Naive B cell (primary cell): Measurements from ENCODE around the gene LRCH1. TPM values are rescaled to one million over a fixed set of nuclear protein-coding genes. Genes with fewer than 3 reads are reported as not detected.

Experiments
- ATAC-seq, 2 donors: fragments of 150-1000 bp; cut with Tn5 transposase; 2 replicates each; pipeline ENCODE4 v1.10.0; 2021; ENCODE audit warnings: low read depth in 2 of 2, mild to moderate bottlenecking in 2 of 2, moderate library complexity in 2 of 2
- DNase-seq: peaks from one replicate; pipeline ENCODE4 v3.0.0; 2022
- H3K27ac Mint-ChIP-seq, 6 donors: one replicate each; pipeline ENCODE4 v1.8.0; 2020 to 2022; ENCODE audit warnings: mild to moderate bottlenecking in 6 of 6, mixed read lengths in 6 of 6, moderate library complexity in 5 of 6, inconsistent platforms in 2 of 6
- H3K27me3 Mint-ChIP-seq, 3 donors: one replicate each; pipeline ENCODE4 v1.8.0; 2021 to 2022; ENCODE audit warnings: mixed read lengths in 3 of 3, mild to moderate bottlenecking in 1 of 3
- H3K36me3 Mint-ChIP-seq, 2 donors: one replicate each; pipeline ENCODE4 v1.8.0; 2020 to 2022; ENCODE audit warnings: mixed read lengths in 2 of 2, inconsistent platforms in 1 of 2, mild to moderate bottlenecking in 1 of 2
- H3K4me1 Mint-ChIP-seq, 3 donors: one replicate each; pipeline ENCODE4 v1.8.0; 2020 to 2022; ENCODE audit warnings: mixed read lengths in 3 of 3, inconsistent platforms in 1 of 3, mild to moderate bottlenecking in 1 of 3, moderate library complexity in 1 of 3
- H3K4me3 Mint-ChIP-seq, 8 donors: one replicate each; pipeline ENCODE4 v1.8.0; 2020 to 2022; ENCODE audit warnings: mild to moderate bottlenecking in 8 of 8, mixed read lengths in 8 of 8, moderate library complexity in 8 of 8, inconsistent platforms in 2 of 8
- H3K9me3 Mint-ChIP-seq, 7 donors: one replicate each; pipeline ENCODE4 v1.8.0; 2020 to 2022; ENCODE audit warnings: mixed read lengths in 7 of 7, mild to moderate bottlenecking in 5 of 7, inconsistent platforms in 2 of 7, moderate library complexity in 1 of 7
- polyA plus RNA-seq, 6 donors: library from polyadenylated mRNA; unstranded; fragments of 300-500 nt; fragmentation: Illumina TruSeq; gene quantifications; one replicate each; pipeline ENCODE4 v1.2.3, GENCODE V29; 2021; ENCODE audit warnings: low read depth in 6 of 6

Gene LRCH1
- polyA plus RNA-seq, 6 donors from 2014 or later: 6.9 to 14.0 (median 9.8) TPM

GRCh38 chr13:46632176-46632575, 79.2 kb downstream of the LRCH1 start:
- DNase-seq (no peak), ATAC-seq (no peak)
- Mint-ChIP-seq H3K36me3 (peaks cover 5 to 27% of the 10 kb centered on the region in 2 donors), H3K4me1 (peaks cover 63 to 89% (median 77%) of the 10 kb centered on the region in 3 donors), H3K4me3 (peak overlapping the region in 1 of 8 donors; percentile 45), H3K9me3 (peaks cover 0 to 4% (median 0%) of the 10 kb centered on the region in 7 donors), H3K27ac (no peak overlapping the region), H3K27me3 (no peaks in the 10 kb centered on the region)

- Mint-ChIP-seq H3K27me3 (no peaks in the 10 kb centered on the region), H3K9me3 (peaks cover 0 to 4% (median 0%) of the 10 kb centered on the region in 7 donors), H3K4me1 (peaks cover 61 to 83% (median 71%) of the 10 kb centered on the region in 3 donors), H3K4me3 (peak overlapping the region in 1 of 8 donors; percentile 35), H3K36me3 (peaks cover 5 to 33% of the 10 kb centered on the region in 2 donors), H3K27ac (peak overlapping the region in 5 of 6 donors; percentile 35 to 73 (median 53))
- DNase-seq: no peak
- no peak for ATAC-seq
Observed at GRCh38 chr13:46633416-46633815, 80.4 kb downstream of the LRCH1 start.

GRCh38 chr13:46636451-46636850, 83.5 kb downstream of the LRCH1 start:
- Mint-ChIP-seq H3K4me3 (no peak overlapping the region), H3K9me3 (peaks cover 0 to 4% (median 0%) of the 10 kb centered on the region in 7 donors), H3K4me1 (peaks cover 64 to 84% (median 74%) of the 10 kb centered on the region in 3 donors), H3K27ac (peak overlapping the region in 3 of 6 donors; percentile 8 to 47 (median 17)), H3K27me3 (no peaks in the 10 kb centered on the region), H3K36me3 (peaks cover 5 to 33% of the 10 kb centered on the region in 2 donors)
- no peak for ATAC-seq
- DNase-seq: no peak

GRCh38 chr13:46637213-46637612, 84.2 kb downstream of the LRCH1 start:
- Mint-ChIP-seq H3K36me3 (peaks cover 5 to 33% of the 10 kb centered on the region in 2 donors), H3K4me1 (peaks cover 69 to 85% (median 79%) of the 10 kb centered on the region in 3 donors), H3K27me3 (no peaks in the 10 kb centered on the region), H3K4me3 (no peak overlapping the region), H3K27ac (peak overlapping the region in 2 of 6 donors; percentile 65 to 69), H3K9me3 (peaks cover 0 to 4% (median 0%) of the 10 kb centered on the region in 7 donors)
- DNase-seq (no peak), ATAC-seq (no peak)

- no peaks in the 10 kb centered on the region for H3K27me3 Mint-ChIP-seq
- H3K4me1 Mint-ChIP-seq: peaks cover 75 to 87% (median 85%) of the 10 kb centered on the region in 3 donors
- DNase-seq (no peak), ATAC-seq (no peak)
- H3K4me3 Mint-ChIP-seq: no peak overlapping the region
- no peak overlapping the region for H3K27ac Mint-ChIP-seq
- peaks cover 5 to 33% of the 10 kb centered on the region in 2 donors for H3K36me3 Mint-ChIP-seq
- peaks cover 0 to 4% (median 0%) of the 10 kb centered on the region in 7 donors for H3K9me3 Mint-ChIP-seq
Observed at GRCh38 chr13:46638262-46638661, 85.3 kb downstream of the LRCH1 start.

GRCh38 chr13:46639033-46639981, 86.3 kb downstream of the LRCH1 start:
- peaks cover 3 to 28% of the 10 kb centered on the region in 2 donors for H3K36me3 Mint-ChIP-seq
- peaks cover 68 to 85% (median 85%) of the 10 kb centered on the region in 3 donors for H3K4me1 Mint-ChIP-seq
- H3K27ac Mint-ChIP-seq: peak overlapping the region in 3 of 6 donors; percentile 23 to 70 (median 26)
- peak overlapping the region in 2 of 8 donors; percentile 8 to 16 for H3K4me3 Mint-ChIP-seq
- peaks cover 0 to 1% (median 0%) of the 10 kb centered on the region in 7 donors for H3K9me3 Mint-ChIP-seq
- no peaks in the 10 kb centered on the region for H3K27me3 Mint-ChIP-seq
- ATAC-seq (no peak), DNase-seq (no peak)

GRCh38 chr13:46640843-46641242, 87.9 kb downstream of the LRCH1 start:
- ATAC-seq (no peak), DNase-seq (no peak)
- Mint-ChIP-seq H3K36me3 (peaks cover 0 to 18% of the 10 kb centered on the region in 2 donors), H3K27ac (peak overlapping the region in 5 of 6 donors; percentile 16 to 93 (median 57)), H3K4me3 (peak overlapping the region in 5 of 8 donors; percentile 26 to 55 (median 32)), H3K27me3 (no peaks in the 10 kb centered on the region), H3K9me3 (no peaks in the 10 kb centered on the region), H3K4me1 (peaks cover 60 to 78% (median 77%) of the 10 kb centered on the region in 3 donors)

GRCh38 chr13:46641274-46642081, 88.5 kb downstream of the LRCH1 start:
- no peak for ATAC-seq
- DNase-seq: no peak
- H3K4me3 Mint-ChIP-seq: peak overlapping the region in 6 of 8 donors; percentile 30 to 81 (median 60)
- peak overlapping the region; percentile 6 to 93 (median 60) for H3K27ac Mint-ChIP-seq
- peaks cover 0 to 12% of the 10 kb centered on the region in 2 donors for H3K36me3 Mint-ChIP-seq
- no peaks in the 10 kb centered on the region for H3K9me3 Mint-ChIP-seq
- H3K4me1 Mint-ChIP-seq: peaks cover 57 to 77% (median 72%) of the 10 kb centered on the region in 3 donors
- H3K27me3 Mint-ChIP-seq: no peaks in the 10 kb centered on the region

GRCh38 chr13:46642254-46642653, 89.3 kb downstream of the LRCH1 start:
- H3K9me3 Mint-ChIP-seq: no peaks in the 10 kb centered on the region
- H3K36me3 Mint-ChIP-seq: peaks cover 0 to 4% of the 10 kb centered on the region in 2 donors
- DNase-seq: no peak
- no peak for ATAC-seq
- peak overlapping the region in 1 of 8 donors; percentile 8 for H3K4me3 Mint-ChIP-seq
- peak overlapping the region in 2 of 6 donors; percentile 56 to 87 for H3K27ac Mint-ChIP-seq
- H3K4me1 Mint-ChIP-seq: peaks cover 54 to 76% (median 72%) of the 10 kb centered on the region in 3 donors
- H3K27me3 Mint-ChIP-seq: no peaks in the 10 kb centered on the region

- Mint-ChIP-seq H3K4me1 (peaks cover 60 to 82% (median 77%) of the 10 kb centered on the region in 3 donors), H3K27ac (peak overlapping the region in 3 of 6 donors; percentile 8 to 77 (median 14)), H3K27me3 (no peaks in the 10 kb centered on the region)
Observed at GRCh38 chr13:46643165-46643777, 90.3 kb downstream of the LRCH1 start.

GRCh38 chr13:46644816-46645215, 91.8 kb downstream of the LRCH1 start:
- no peaks in the 10 kb centered on the region for H3K9me3 Mint-ChIP-seq
- no peaks in the 10 kb centered on the region for H3K36me3 Mint-ChIP-seq
- H3K27ac Mint-ChIP-seq: peak overlapping the region in 2 of 6 donors; percentile 12 to 32
- H3K27me3 Mint-ChIP-seq: no peaks in the 10 kb centered on the region
- H3K4me3 Mint-ChIP-seq: no peak overlapping the region
- peaks cover 59 to 82% (median 74%) of the 10 kb centered on the region in 3 donors for H3K4me1 Mint-ChIP-seq
- no peak for ATAC-seq
- no peak for DNase-seq

More at GRCh38 chr13:46643165-46643777, 90.3 kb downstream of the LRCH1 start:
- Mint-ChIP-seq H3K4me3 (peak overlapping the region in 1 of 8 donors; percentile 3), H3K36me3 (no peaks in the 10 kb centered on the region), H3K9me3 (no peaks in the 10 kb centered on the region)
- DNase-seq (no peak), ATAC-seq (no peak)

GRCh38 chr13:46647512-46648065, 94.6 kb downstream of the LRCH1 start:
- Mint-ChIP-seq H3K27me3 (no peaks in the 10 kb centered on the region), H3K4me1 (peaks cover 49 to 66% (median 65%) of the 10 kb centered on the region in 3 donors), H3K9me3 (no peaks in the 10 kb centered on the region), H3K36me3 (peaks cover 0 to 5% of the 10 kb centered on the region in 2 donors), H3K4me3 (peak overlapping the region in 5 of 8 donors; percentile 13 to 56 (median 42)), H3K27ac (peak overlapping the region in 4 of 6 donors; percentile 51 to 86 (median 76))
- ATAC-seq: peak; percentile 80 to 83
- no peak for DNase-seq
